GM21723 (cell line): ENCODE results near the gene ABCC11.

ENCODE experiments used
- ATAC-seq: cut with Tn5 transposase; IDR thresholded peaks from one replicate; pipeline ENCODE4 v1.9.1; 2021; ENCODE audit warnings: mild to moderate bottlenecking, moderate library complexity; ENCODE audit not compliant: unreplicated experiment

ABCC11 gene

GRCh38 chr16:48164907-48165715 is 82.2 kb downstream of the ABCC11 start:
- ATAC-seq: peak; percentile 82

GRCh38 chr16:48162839-48163410 is 84.4 kb downstream of the ABCC11 start:
- ATAC-seq: no peak

- ATAC-seq: no peak
Observed at GRCh38 chr16:48161906-48162305, 85.4 kb downstream of the ABCC11 start.

GRCh38 chr16:48160575-48160974 is 86.8 kb downstream of the ABCC11 start:
- ATAC-seq: no peak

GRCh38 chr16:48158296-48158695 is 89.0 kb downstream of the ABCC11 start:
- ATAC-seq: peak; percentile 73

GRCh38 chr16:48157794-48158193 is 89.5 kb downstream of the ABCC11 start:
- ATAC-seq: peak; percentile 31

- no peak for ATAC-seq
Observed at GRCh38 chr16:48157302-48157701, 90.0 kb downstream of the ABCC11 start.

- no peak for ATAC-seq
Observed at GRCh38 chr16:48156790-48157209, 90.5 kb downstream of the ABCC11 start.

- no peak for ATAC-seq
Observed at GRCh38 chr16:48155926-48156789, 91.2 kb downstream of the ABCC11 start, which contains the start of gene ABCC12. Gene ABCC12 (minus strand): TSS chr16:48155993. CDS start chr16:48146424, 9,569 bp downstream.

GRCh38 chr16:48153774-48154173 is 93.6 kb downstream of the ABCC11 start:
- ATAC-seq: no peak

GRCh38 chr16:48152226-48152625 is 95.1 kb downstream of the ABCC11 start:
- no peak for ATAC-seq

GRCh38 chr16:48150707-48151106 is 96.6 kb downstream of the ABCC11 start:
- ATAC-seq: no peak

- no peak for ATAC-seq
Observed at GRCh38 chr16:48146710-48147109, 100.6 kb downstream of the ABCC11 start.

- ATAC-seq: no peak
Observed at GRCh38 chr16:48146131-48146530, 101.2 kb downstream of the ABCC11 start.

GRCh38 chr16:48143812-48144368 is 103.4 kb downstream of the ABCC11 start:
- ATAC-seq: no peak

GRCh38 chr16:48140821-48141220 is 106.5 kb downstream of the ABCC11 start:
- ATAC-seq: no peak

GRCh38 chr16:48139517-48139916 is 107.8 kb downstream of the ABCC11 start:
- no peak for ATAC-seq

GRCh38 chr16:48138543-48138942 is 108.8 kb downstream of the ABCC11 start:
- ATAC-seq: no peak

- no peak for ATAC-seq
Observed at GRCh38 chr16:48137822-48138221, 109.5 kb downstream of the ABCC11 start.

- ATAC-seq: no peak
Observed at GRCh38 chr16:48136547-48137360, 110.6 kb downstream of the ABCC11 start.
